ENCODE measurements around the gene AFF1.
A peak's percentile ranks its signal among the peaks of the same experiment; 100 is the strongest.
"Not testable (repeated sequence)": the region's sequence is repeated elsewhere in the genome, so short reads cannot be mapped to it uniquely, and the experiment has no call there.

The AFF1 gene

DNA sequence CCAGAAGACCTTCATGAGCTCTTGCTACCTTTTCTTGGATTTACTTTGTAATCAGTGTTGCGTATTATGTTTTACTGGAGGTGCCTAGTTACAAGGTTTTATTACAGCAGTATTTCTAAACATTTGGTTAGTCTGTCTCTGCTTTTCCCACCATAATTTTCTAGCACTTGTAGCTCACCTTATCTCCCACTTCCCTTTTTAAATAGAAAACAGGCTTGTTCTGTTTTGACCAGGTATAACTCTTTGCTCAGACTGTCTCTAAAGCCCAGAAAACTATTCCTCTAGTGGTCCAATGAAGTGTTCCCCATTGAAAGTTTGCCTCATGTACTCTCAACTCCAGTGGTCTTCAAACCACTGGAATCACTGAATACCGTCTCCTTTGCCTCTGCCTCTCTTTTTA lies 43.9 kb downstream of the AFF1 start:
- DNase-seq = no peak

DNA sequence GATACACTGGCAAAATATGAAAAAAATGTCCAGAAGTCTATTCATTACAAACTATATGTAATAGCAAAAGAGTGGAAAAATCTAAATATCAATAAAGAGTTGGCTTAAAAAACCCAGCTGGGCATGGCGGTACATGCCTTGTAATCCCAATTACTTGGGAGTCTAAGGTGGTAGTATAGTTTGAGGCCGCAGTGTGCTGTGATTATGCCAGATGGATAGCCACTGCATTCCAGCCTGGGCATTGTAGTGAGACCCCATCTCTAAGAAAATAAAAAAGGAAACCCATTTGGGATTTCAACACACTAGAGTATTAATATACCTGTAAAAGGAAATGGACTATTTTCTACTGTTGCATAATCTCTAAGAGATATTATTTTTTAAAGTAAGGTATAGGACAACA lies 45.4 kb downstream of the AFF1 start:
- DNase-seq = no peak

DNA sequence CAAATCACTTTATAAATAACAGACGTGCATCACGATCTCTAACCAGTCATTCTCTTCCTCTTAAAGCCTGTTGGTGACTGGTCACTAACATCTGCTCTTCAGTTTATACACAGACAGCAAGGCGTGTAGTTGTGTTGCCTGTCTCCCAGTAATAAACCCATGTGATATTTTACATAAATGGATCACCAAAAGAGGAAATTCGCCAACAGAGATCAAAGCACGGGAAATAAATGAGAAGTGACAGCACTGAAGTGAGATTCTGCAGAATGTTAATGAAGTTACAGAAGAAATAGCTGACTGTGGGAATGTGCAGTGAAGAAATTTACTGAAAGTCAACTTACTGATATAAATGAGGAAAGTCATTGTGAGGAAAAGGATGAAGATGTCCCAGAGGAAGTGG lies 47.0 kb downstream of the AFF1 start:
- no peak for DNase-seq

DNA sequence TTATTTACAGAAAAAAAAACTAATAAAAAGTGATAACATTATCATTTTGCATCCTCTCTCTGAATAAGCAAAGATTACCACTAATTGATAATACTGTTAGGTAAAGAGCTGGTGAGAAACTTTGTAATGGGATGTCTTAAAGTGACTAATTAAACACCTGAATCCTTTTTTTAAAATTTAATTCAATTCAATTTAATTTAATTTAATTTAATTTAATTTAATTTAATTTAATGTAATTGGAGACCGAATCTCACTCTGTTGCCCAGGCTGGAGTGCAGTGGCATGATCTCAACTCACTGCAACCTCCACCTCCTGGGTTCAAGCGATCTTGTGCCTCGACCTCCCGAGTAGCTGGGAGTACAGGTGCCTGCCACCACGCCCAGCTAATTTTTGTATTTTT lies 51.0 kb downstream of the AFF1 start:
- not testable (repeated sequence) for DNase-seq

DNA sequence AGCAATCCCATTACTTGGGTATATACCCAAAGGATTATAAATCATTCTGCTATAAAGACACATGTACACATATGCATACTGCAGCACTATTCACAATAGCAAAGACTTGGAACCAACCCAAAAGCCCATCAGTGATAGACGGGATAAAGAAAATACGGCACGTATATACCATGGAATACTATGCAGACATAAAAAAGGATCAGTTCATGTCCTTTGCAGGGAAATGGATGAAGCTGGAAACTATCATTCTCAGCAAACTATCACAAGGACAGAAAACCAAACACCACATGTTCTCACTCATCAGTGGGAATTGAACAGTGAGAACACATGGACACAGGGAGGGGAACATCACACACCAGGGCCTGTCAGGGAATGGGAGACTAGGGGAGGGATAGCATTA lies 54.8 kb downstream of the AFF1 start:
- not testable (repeated sequence) for DNase-seq

DNA sequence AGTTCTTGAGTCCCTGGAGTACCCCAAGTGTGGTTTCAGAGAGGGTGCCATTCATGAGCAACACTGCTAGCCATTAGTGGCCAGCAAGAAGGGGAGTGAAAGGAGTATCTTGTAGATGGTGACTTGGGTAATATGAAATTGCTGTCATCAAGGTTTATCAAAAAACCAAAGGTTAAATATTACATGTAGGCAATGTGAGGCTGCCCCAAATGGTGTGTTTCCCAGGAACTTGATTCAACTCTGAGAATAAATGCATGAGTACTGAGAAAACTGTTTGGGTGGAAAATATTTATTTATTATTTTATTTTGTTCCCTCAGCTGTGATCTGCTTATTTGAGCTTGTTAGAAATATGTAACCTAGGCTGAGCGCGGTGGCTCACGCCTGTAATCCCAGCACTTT lies 55.7 kb downstream of the AFF1 start:
- DNase-seq = no peak

DNA sequence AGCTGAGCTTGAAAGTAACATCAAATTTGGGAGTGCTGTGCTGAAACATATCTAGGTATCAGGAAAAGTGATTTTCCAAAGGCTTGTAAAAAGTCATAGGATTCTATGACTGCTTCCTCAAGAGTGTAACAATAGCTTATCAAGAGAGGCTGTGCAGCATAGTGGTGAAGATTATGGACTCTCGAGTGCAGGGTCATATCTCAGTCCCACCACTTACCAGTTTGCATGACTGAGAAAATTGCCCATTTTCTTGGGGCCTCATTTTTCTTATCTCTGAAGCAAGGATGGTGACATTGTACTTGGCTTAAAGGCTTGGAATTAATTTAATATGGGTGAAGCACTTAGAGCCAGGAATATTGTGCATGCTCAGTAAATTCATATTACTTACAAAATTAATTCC lies 57.2 kb downstream of the AFF1 start:
- DNase-seq = no peak

DNA sequence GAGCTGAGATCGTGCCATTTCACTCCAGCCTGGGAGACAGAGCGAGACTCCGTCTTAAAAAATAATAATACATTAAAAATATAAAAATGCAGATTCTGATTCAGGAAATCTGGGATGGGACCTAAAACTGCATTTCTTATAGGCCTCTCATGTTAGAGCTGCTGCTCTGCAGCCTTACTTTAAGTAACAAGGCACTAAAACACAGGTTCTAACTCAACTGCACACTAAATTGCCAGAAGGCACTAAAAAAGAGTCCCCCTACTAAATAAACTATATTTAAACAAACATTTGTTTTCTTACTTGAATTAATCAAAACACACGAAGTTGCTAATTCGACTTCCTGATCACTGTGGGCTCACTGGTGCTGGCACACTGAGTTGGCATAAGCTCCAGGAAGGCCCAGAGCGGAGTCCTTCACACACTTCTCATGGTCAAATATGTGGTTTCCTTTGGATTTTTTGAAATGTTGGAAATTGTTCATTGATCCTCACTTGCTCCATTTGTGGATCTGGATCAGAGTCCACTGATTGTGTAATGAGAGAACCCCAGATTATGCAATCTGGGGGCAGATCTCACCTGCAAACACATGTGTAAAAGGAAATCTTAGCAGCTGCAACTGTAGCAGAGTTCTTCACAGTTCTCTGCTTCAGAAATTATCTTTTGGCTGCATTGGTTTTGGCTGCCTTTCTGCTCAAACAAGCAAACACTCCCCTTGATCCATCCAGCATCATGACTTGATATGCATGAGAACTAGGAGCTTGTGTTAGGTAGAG lies 59.3 kb downstream of the AFF1 start:
- no peak for DNase-seq

DNA sequence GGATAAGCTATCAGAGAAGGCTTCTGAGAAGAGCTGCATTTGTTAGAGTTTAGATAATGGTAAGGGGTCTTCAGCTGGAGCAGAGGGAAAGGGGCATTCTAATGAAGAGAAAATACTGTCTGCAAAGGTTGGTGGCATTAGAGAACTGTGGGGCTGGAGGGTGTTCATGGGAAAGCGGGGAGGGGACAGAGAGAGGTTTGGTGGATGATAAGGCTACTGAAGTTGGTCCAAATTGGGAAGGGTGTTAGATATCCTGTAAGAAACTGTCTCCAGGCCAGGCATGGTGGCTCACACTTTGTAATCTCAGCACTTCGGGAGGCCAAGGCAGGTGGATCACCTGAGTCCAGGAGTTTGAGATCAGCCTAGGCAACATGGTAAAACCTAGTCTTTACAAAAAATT lies 59.9 kb downstream of the AFF1 start:
- DNase-seq = no peak

DNA sequence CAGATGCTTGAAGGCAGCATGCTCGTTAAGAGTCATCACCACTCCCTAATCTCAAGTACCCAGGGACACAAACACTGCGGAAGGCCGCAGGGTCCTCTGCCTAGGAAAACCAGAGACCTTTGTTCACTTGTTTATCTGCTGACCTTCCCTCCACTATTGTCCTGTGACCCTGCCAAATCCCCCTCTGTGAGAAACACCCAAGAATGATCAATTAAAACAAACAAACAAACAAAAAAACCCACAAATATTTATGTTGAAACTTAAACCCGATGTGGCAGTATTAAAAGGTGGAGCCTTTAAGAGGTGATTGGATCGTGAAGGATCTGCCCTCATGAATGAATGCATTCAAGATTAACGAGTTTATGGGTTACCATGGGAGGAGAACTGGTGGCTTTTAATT lies 61.7 kb downstream of the AFF1 start:
- DNase-seq = not testable (repeated sequence)

DNA sequence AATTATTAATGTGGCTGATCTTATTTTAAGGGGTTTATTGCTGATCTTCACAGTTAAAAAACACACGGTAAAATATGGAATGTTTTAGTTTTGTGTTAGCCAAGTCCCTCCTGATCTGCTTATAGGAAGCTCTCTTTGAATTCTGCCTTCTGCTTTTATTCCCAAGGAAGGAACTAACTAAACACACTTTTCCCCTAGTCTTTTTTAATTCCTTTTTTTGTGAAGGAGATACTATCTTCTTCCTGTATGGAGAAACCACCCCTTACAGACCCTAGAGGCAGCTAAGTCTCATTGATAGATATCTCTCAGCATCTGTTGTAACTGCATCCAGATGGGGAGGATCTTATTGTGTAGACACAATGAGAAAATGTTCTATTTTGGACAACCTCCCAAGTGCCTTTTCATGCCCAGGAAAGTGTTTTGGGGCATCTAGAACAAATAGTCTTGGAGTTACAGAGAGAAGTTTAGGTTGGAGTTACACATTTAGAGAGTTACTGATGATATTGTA lies 64.4 kb downstream of the AFF1 start:
- DNase-seq = no peak

DNA sequence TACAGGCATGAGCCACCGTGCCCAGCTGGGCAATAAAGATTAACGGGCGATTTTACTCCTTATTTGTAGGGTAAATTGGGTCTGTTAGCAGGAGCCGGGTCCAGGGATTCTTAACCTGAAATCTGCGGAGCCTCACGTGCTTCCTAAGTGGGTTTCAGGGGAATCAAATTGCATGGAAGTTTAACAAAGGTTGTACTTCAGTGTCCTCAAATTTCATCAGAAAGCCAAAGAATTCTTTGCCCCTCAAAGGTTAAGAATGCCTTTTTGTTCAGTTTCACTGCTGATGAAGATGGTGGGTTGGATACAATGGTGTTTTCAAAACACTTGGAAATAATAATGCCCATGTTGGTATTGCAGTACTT lies 67.9 kb downstream of the AFF1 start:
- DNase-seq = no peak

DNA sequence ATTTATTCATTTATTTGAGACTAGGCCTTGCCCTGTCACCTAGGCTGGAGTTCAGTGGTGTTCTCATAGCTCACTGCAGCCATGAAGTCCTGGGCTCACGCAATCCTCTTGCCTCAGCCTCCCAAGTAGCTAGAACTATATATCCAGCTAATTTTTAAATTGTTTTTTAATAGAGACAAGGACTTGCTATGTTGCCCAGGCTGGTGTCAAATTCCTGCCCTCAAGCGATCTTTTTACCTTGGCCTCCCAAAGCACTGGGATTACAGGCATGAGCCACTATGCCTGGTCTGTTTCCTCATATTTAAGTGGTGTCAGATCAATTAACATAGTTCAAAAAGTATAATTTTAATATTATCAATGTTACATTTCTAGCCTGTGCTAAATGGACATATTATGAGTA lies 68.5 kb downstream of the AFF1 start:
- no peak for DNase-seq

DNA sequence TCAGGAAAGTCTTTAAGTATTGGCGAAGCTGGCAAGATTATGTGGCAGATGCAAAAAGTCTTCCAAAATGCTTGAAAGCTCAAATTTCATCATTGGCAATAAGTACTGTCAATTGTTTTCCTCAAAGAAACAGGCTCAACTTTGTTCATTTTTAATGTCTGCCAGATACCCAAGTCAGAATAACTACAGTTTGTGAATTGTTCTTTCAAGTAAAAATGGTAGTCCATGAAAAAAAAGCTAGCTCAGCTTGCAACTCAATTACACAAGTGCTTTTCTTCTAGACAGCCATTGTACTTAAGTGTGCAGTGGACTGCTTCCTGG lies 70.5 kb downstream of the AFF1 start:
- no peak for DNase-seq

DNA sequence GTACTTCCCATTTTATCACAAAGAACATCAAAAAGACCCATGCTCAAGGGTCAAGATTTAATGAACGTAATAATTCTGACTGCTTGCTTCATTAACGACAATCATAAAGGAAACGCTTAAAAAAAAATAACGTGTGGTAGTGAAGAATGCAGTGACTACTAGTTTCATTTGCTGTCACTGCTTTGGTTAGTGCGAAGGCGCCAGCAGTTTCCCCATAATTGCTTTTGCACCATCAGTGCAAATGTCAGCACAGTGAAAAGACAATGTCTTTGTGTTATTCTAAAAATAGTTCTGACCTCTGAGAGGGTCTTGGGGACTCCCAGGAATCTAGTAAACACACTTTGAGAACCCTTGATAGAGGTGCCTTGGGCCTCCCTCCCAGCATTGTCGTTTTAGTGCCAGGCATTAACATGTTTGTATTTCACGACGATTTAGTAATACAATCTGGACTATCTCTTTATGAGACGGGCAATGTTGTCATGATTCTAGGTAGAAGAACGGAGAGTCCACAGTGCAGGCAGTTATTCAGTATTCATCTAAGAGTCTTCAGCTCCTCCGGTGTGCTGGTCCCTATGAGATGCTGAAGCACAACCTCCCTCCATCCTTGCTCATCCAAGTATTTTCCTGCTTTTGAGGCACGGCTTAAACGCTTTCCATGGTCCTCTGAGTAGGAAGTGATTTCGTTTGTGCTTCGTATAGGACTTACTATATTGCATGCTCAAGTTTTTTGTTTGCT lies 71.0 kb downstream of the AFF1 start:
- peak; percentile 63 for DNase-seq

DNA sequence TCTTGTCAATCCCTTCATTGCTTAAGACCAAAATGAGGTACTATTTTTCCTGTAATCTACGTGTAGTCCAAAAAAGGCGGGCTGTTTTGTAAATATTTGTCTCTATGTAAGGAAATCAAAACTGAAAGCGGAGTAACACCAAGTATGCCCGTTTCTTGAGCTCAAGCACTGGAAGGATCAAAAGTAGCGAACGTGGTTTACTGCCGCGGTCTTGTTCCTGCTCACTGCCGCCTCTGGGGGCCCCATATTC lies 71.5 kb downstream of the AFF1 start:
- DNase-seq = no peak

DNA sequence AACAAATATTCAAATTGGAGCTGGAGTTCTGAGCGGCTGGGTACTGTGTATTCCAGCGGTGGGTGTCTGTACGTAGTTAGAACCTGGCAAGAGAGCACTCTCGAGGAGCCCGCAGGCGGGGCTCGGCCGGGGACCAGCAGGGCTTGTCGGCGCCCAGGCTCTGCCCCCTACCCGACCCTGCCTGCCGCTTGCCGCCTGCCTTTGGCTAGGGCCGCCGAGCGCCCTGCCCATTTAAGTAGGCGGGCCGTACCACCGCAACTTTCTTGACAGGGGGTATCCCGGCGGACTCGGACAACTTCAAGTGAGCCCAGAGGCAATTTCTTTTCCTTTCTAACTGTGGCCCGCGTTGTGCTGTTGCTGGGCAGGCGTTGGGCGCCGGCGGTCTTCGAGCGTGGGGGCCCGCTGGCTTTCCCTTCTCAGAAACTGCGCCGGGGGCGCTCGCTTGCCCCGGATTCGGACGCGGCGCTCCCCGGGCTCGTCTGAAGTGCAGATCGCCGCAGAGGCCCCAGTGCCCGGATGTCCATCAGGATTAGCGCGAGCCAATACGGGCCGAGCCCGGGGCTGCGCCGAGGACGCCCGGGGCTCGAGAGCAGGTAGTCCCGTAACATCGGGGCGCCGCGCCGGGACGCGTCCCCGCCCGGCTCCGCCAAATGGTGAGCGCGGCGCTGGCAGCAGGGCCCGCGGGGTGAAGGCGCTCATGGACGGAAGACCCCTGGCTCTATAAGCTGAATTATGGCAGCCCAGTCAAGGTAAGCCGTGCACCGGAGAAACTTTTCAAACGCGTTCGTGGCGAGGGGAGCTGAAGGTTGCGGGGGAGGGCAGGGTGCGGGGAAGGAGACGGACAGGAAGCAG lies 72.1 kb downstream of the AFF1 start:
- DNase-seq = peak; percentile 91

DNA sequence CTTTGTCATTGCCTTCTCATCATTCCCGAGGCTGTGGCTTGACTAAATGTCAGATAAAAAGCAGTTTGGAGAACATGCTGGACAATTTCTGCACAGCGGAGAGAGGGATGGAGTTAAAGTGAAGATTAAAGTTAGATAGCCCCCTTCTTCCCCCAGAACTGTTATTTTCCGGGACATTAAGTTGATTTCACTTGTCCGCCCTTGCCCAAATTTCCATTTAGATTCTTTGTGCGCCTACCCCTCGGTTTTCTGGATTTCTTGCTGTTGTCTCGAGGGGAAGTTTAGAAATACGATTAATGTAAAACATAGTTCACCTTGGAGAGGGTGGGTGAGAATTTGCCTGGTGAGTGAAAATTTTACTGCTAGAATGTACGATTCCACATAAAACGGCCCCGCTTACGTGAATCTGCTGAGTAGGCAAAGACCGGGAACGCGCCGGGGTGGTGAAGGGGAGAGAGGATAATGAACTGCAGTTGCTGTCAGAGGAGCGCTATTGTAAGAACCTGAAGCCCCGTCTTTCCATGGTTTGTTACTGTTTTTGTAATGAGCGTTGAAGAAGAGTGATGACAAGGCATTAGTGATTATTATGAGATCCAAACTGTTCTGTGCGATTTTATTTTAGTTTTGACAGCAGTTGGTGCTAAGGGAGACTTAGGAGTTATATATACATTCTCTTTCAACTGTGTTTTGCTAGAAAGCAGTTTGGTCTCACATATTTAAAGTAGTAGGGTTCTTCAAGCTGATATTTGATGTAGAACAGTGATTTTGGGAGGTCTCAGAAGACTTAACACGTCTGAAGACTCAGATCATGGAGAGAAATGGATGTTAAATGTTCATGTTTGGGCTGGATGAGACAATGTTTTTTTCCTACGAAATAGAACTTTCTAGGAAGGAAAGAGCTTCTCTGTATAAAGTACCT lies 73.0 kb downstream of the AFF1 start:
- DNase-seq = peak; percentile 60

DNA sequence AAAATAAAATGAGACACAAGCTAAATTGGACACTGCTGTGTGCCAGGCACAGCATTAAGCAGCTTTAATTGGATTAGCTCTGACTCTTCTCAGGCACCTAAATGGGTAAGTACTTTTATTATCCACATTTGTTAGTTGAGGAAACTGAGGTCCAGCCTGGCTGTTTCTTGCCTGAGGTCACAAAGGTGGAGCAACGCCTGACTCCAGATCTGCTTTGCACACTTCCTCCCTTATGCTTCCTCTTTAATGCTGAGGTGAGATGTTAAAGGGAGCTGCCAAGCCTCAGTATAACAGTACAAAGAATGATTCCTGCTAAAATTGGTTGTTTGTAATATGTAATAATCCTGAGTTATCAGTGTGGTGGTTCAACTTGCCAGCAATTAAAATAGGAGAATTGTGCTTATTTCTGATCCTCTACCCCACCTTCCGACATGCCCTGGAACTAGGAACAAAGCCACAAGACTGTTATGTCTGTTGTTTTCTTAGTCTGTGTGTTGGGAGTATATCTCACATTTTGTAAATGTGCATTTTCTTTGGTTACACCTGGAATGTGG lies 74.4 kb downstream of the AFF1 start:
- no peak for DNase-seq

DNA sequence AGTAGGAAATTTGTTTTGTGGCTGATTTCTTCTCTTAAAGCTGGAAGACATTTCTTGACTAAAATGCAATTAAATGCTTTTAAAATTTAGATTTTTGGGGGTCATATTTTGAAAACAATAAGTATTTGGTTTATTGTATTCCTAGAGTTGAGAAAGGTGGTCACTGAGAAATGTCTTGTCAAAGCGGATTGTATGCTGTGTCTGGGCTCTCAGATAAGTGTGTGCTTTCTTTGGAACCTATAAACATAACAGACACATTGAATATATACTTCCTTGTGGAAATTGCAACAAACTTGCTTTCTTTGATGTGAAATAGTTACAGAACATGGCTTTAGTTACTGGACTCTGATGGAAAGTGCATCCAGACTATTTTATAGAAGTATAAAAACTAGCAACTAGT lies 75.4 kb downstream of the AFF1 start:
- DNase-seq = no peak

DNA sequence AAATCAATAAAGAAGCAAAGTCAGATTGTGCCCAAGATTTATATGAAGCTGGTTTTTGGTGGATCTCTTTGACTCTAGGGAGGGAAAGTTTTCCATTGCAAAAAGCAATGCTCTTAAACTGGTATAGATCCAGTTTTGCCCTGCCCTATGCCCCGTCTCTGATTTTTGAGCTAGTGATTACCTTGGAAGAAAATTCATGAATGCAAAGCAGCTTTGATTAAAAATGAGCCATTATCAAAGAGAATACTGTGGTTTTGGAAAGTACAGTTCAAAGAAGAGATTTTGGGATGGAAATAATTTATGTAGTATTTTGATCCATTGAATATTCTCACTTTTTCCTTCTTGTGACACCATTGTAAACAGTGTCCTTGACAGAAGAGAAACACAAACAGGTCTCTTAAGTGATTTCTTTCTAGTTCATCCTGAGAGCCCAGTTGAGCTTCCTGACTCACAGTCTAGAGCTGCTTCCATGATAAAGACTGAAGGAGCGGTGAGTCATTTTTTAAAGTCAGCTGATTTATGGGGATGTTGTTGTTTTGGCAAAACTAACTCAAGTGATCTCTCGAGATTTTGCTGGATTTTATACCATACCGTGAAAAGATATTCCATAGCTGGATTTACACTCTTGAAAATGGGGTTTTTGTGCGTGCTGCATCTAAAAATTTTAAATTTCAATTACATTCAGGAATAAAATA lies 76.7 kb downstream of the AFF1 start:
- no peak for DNase-seq

Data from activated CD4-positive, alpha-beta T cell treated with anti-CD3 and anti-CD28 coated beads for 48 hours (primary cell).